Measurements from ENCODE around the gene GRIK1.

GRIK1 gene

GRCh38 chr21:29568020-29568697 lies 371.6 kb downstream of the GRIK1 start:
- Histone ChIP-seq H3K4me1 (ENCODE audit: control insufficient read depth in 1 of 2, insufficient read depth in 2 of 2, low read length in 2 of 2) (no peaks in the 10 kb centered on the region), H4K91ac (ENCODE audit: low read depth, low read length) (no peak overlapping the region), H2BK12ac (ENCODE audit: low read length) (no peak overlapping the region), H3K79me2 (ENCODE audit: control insufficient read depth, insufficient read depth, low read length, poor library complexity) (no peaks in the 10 kb centered on the region), H3K27me3 (ENCODE audit: insufficient read depth, low read length) (no peaks in the 10 kb centered on the region), H3K4me2 (ENCODE audit: low read length) (no peak overlapping the region), H4K12ac (ENCODE audit: low read depth, low read length) (no peak overlapping the region), H3K23ac (ENCODE audit: low read length) (no peak overlapping the region), H2AFZ (ENCODE audit: insufficient read depth, low read length, poor library complexity) (no peak overlapping the region), H3K18ac (ENCODE audit: low read length) (no peak overlapping the region), H2BK120ac (ENCODE audit: insufficient read depth, low read length, poor library complexity) (no peak overlapping the region), H3K9me3 (ENCODE audit: insufficient read depth, low read depth, low read length) (no peaks in the 10 kb centered on the region), H3K4ac (ENCODE audit: low read depth, low read length) (no peak overlapping the region), H3K14ac (ENCODE audit: low read length) (no peak overlapping the region), H2AK5ac (ENCODE audit: low read length) (no peak overlapping the region), H3K4me3 (ENCODE audit: low read depth, low read length) (no peak overlapping the region), H3K79me1 (ENCODE audit: low read length) (no peaks in the 10 kb centered on the region), H3K9ac (ENCODE audit: low read length) (no peak overlapping the region), H4K8ac (ENCODE audit: low read depth, low read length) (no peak overlapping the region), H2BK5ac (ENCODE audit: low read depth, low read length, poor library complexity) (no peak overlapping the region), H3K36me3 (ENCODE audit: control insufficient read depth in 1 of 2, insufficient read depth in 2 of 2, low read length in 2 of 2) (no peaks in the 10 kb centered on the region), H3K27ac (ENCODE audit: low read depth, low read length) (no peak overlapping the region)
- no CpG with 5 or more reads among the region's 1 CpG for WGBS (ENCODE audit: extremely low coverage, insufficient coverage, insufficient read length)
- peak in 1 of 2 donors; percentile 61 for DNase-seq

GRCh38 chr21:29557931-29558725 lies 381.7 kb downstream of the GRIK1 start:
- H2BK120ac ChIP-seq (ENCODE audit: insufficient read depth, low read length, poor library complexity), result no peak overlapping the region
- no peaks in the 10 kb centered on the region for H3K27me3 ChIP-seq (ENCODE audit: insufficient read depth, low read length)
- H3K9ac ChIP-seq (ENCODE audit: low read length), result no peak overlapping the region
- peak; percentile 32 to 48 for DNase-seq
- H3K9me3 ChIP-seq (ENCODE audit: insufficient read depth, low read depth, low read length), result no peaks in the 10 kb centered on the region
- H4K91ac ChIP-seq (ENCODE audit: low read depth, low read length), result no peak overlapping the region
- H3K79me2 ChIP-seq (ENCODE audit: control insufficient read depth, insufficient read depth, low read length, poor library complexity), result no peaks in the 10 kb centered on the region
- no peak overlapping the region for H2AFZ ChIP-seq (ENCODE audit: insufficient read depth, low read length, poor library complexity)
- no peaks in the 10 kb centered on the region for H3K4me1 ChIP-seq (ENCODE audit: control insufficient read depth in 1 of 2, insufficient read depth in 2 of 2, low read length in 2 of 2)
- H4K8ac ChIP-seq (ENCODE audit: low read depth, low read length), result no peak overlapping the region
- no peak overlapping the region for H2AK5ac ChIP-seq (ENCODE audit: low read length)
- H3K23ac ChIP-seq (ENCODE audit: low read length), result no peak overlapping the region
- H3K79me1 ChIP-seq (ENCODE audit: low read length), result no peaks in the 10 kb centered on the region
- no peak overlapping the region for H2BK12ac ChIP-seq (ENCODE audit: low read length)
- no peak overlapping the region for H3K27ac ChIP-seq (ENCODE audit: low read depth, low read length)
- H3K4me2 ChIP-seq (ENCODE audit: low read length), result no peak overlapping the region
- H3K4me3 ChIP-seq (ENCODE audit: low read depth, low read length), result no peak overlapping the region
- H4K12ac ChIP-seq (ENCODE audit: low read depth, low read length), result no peak overlapping the region
- no CpG with 5 or more reads among the region's 1 CpG for WGBS (ENCODE audit: extremely low coverage, insufficient coverage, insufficient read length)
- no peak overlapping the region for H3K4ac ChIP-seq (ENCODE audit: low read depth, low read length)
- no peaks in the 10 kb centered on the region for H3K36me3 ChIP-seq (ENCODE audit: control insufficient read depth in 1 of 2, insufficient read depth in 2 of 2, low read length in 2 of 2)
- H2BK5ac ChIP-seq (ENCODE audit: low read depth, low read length, poor library complexity), result no peak overlapping the region
- no peak overlapping the region for H3K14ac ChIP-seq (ENCODE audit: low read length)
- no peak overlapping the region for H3K18ac ChIP-seq (ENCODE audit: low read length)

- Histone ChIP-seq H3K9ac (ENCODE audit: low read length) (no peak overlapping the region), H2AK5ac (ENCODE audit: low read length) (no peak overlapping the region), H3K4me2 (ENCODE audit: low read length) (no peak overlapping the region), H2AFZ (ENCODE audit: insufficient read depth, low read length, poor library complexity) (no peak overlapping the region), H4K8ac (ENCODE audit: low read depth, low read length) (no peak overlapping the region), H2BK120ac (ENCODE audit: insufficient read depth, low read length, poor library complexity) (no peak overlapping the region), H3K27me3 (ENCODE audit: insufficient read depth, low read length) (no peaks in the 10 kb centered on the region), H3K79me1 (ENCODE audit: low read length) (no peaks in the 10 kb centered on the region), H3K79me2 (ENCODE audit: control insufficient read depth, insufficient read depth, low read length, poor library complexity) (no peaks in the 10 kb centered on the region), H3K4me3 (ENCODE audit: low read depth, low read length) (no peak overlapping the region), H2BK5ac (ENCODE audit: low read depth, low read length, poor library complexity) (no peak overlapping the region), H4K12ac (ENCODE audit: low read depth, low read length) (no peak overlapping the region), H3K18ac (ENCODE audit: low read length) (no peak overlapping the region), H2BK12ac (ENCODE audit: low read length) (no peak overlapping the region), H3K23ac (ENCODE audit: low read length) (no peak overlapping the region), H3K27ac (ENCODE audit: low read depth, low read length) (no peak overlapping the region), H3K14ac (ENCODE audit: low read length) (no peak overlapping the region), H4K91ac (ENCODE audit: low read depth, low read length) (no peak overlapping the region), H3K4ac (ENCODE audit: low read depth, low read length) (no peak overlapping the region), H3K4me1 (ENCODE audit: control insufficient read depth in 1 of 2, insufficient read depth in 2 of 2, low read length in 2 of 2) (no peaks in the 10 kb centered on the region), H3K9me3 (ENCODE audit: insufficient read depth, low read depth, low read length) (no peaks in the 10 kb centered on the region), H3K36me3 (ENCODE audit: control insufficient read depth in 1 of 2, insufficient read depth in 2 of 2, low read length in 2 of 2) (no peaks in the 10 kb centered on the region)
- WGBS (ENCODE audit: extremely low coverage, insufficient coverage, insufficient read length), result no CpG with 5 or more reads among the region's 1 CpG
- DNase-seq, result peak in 1 of 2 donors; percentile 31
Measured at GRCh38 chr21:29557200-29557599, 382.6 kb downstream of the GRIK1 start.

DNA sequence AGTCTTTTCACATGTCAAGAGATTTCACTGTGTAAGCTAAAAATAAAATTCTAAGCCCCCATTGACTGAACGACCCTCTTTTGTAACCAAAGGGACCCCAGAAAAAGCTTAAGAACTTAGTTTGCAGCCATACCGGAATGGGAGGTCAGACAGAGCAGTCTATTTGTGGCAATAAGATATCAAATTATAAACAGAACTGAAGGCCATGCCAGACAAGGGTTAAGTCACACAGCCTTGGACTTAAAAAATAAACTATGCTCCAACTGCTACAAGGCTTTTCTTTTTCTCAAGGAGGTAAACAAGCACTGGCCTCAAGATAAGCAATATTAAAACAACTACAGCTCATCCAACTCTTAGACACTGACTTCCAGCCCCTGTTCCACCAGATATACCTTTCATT lies 384.2 kb downstream of the GRIK1 start:
- no peak for DNase-seq
- Histone ChIP-seq H4K12ac (ENCODE audit: low read depth, low read length) (no peak overlapping the region), H4K91ac (ENCODE audit: low read depth, low read length) (no peak overlapping the region), H3K9me3 (ENCODE audit: insufficient read depth, low read depth, low read length) (no peaks in the 10 kb centered on the region), H3K4me3 (ENCODE audit: low read depth, low read length) (no peak overlapping the region), H2BK120ac (ENCODE audit: insufficient read depth, low read length, poor library complexity) (no peak overlapping the region), H3K4ac (ENCODE audit: low read depth, low read length) (no peak overlapping the region), H2AFZ (ENCODE audit: insufficient read depth, low read length, poor library complexity) (no peak overlapping the region), H3K79me1 (ENCODE audit: low read length) (no peaks in the 10 kb centered on the region), H3K9ac (ENCODE audit: low read length) (no peak overlapping the region), H3K27me3 (ENCODE audit: insufficient read depth, low read length) (no peaks in the 10 kb centered on the region), H3K4me1 (ENCODE audit: control insufficient read depth in 1 of 2, insufficient read depth in 2 of 2, low read length in 2 of 2) (no peaks in the 10 kb centered on the region), H2AK5ac (ENCODE audit: low read length) (no peak overlapping the region), H4K8ac (ENCODE audit: low read depth, low read length) (no peak overlapping the region), H3K79me2 (ENCODE audit: control insufficient read depth, insufficient read depth, low read length, poor library complexity) (no peaks in the 10 kb centered on the region), H3K36me3 (ENCODE audit: control insufficient read depth in 1 of 2, insufficient read depth in 2 of 2, low read length in 2 of 2) (no peaks in the 10 kb centered on the region), H2BK12ac (ENCODE audit: low read length) (no peak overlapping the region), H2BK5ac (ENCODE audit: low read depth, low read length, poor library complexity) (no peak overlapping the region), H3K14ac (ENCODE audit: low read length) (no peak overlapping the region), H3K27ac (ENCODE audit: low read depth, low read length) (no peak overlapping the region), H3K18ac (ENCODE audit: low read length) (no peak overlapping the region), H3K23ac (ENCODE audit: low read length) (no peak overlapping the region), H3K4me2 (ENCODE audit: low read length) (no peak overlapping the region)
- WGBS (ENCODE audit: extremely low coverage, insufficient coverage, insufficient read length), result no CpG with 5 or more reads among the region's 2 CpGs

Measured in trophoblast cell (in vitro differentiated cells and primary cell).